Measurements from ENCODE around the gene PARP9.
"Not testable (repeated sequence)": the region's sequence is repeated elsewhere in the genome, so short reads cannot be mapped to it uniquely, and the experiment has no call there.

PARP9 gene

GRCh38 chr3:122508944-122509343 lies 55.2 kb downstream of the PARP9 start:
- H3K9me3 ChIP-seq (ENCODE audit: control insufficient read depth, low read length); H3K4me1 ChIP-seq (ENCODE audit: control insufficient read depth, insufficient read depth, low read length, poor library complexity, severe bottlenecking); H3K4me3 ChIP-seq (ENCODE audit: extremely low read depth, insufficient read depth, low read length, poor library complexity, severe bottlenecking); H3K27ac ChIP-seq (ENCODE audit: low read depth, low read length, severe bottlenecking): not testable (repeated sequence)
- H3K36me3 ChIP-seq (ENCODE audit: control insufficient read depth, insufficient read depth, low read length): peaks cover 28% of the 10 kb centered on the region
- 96 to 100% methylated on average over 5 to 8 of the region's 9 CpGs for WGBS, 2 experiments (ENCODE audit: insufficient coverage in 2 of 2)

GRCh38 chr3:122508135-122508914 lies 55.8 kb downstream of the PARP9 start:
- no CpG with 5 or more reads among the region's 2 CpGs for WGBS, 2 experiments (ENCODE audit: insufficient coverage in 2 of 2)
- peaks cover 28% of the 10 kb centered on the region for H3K36me3 ChIP-seq (ENCODE audit: control insufficient read depth, insufficient read depth, low read length)
- H3K4me1 ChIP-seq (ENCODE audit: control insufficient read depth, insufficient read depth, low read length, poor library complexity, severe bottlenecking): peaks cover 7% of the 10 kb centered on the region
- no peak overlapping the region for H3K4me3 ChIP-seq (ENCODE audit: extremely low read depth, insufficient read depth, low read length, poor library complexity, severe bottlenecking)
- H3K27ac ChIP-seq (ENCODE audit: low read depth, low read length, severe bottlenecking): no peak overlapping the region
- no peaks in the 10 kb centered on the region for H3K9me3 ChIP-seq (ENCODE audit: control insufficient read depth, low read length)

DNA sequence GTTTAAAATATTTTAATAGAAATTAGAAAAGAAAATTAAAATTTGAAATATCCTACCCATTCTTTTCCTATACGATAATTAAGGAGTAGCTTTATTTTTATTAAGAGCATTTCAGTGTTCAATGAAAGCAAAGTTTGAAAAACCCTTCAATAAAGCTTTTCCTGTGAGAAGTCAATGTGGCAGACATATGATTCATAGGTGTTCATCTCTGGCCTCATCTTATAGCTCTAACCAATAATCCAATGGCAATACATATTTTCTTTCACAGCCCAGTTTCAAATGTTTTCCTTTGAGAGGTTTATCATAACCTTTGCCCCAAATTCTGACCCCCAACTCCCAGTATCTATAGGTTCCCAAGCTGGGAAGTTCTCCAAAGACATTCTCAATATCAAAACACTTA lies 57.6 kb downstream of the PARP9 start:
- Histone ChIP-seq H3K27ac (ENCODE audit: low read depth, low read length, severe bottlenecking) (no peak overlapping the region), H3K9me3 (ENCODE audit: control insufficient read depth, low read length) (no peaks in the 10 kb centered on the region), H3K4me1 (ENCODE audit: control insufficient read depth, insufficient read depth, low read length, poor library complexity, severe bottlenecking) (peaks cover 4% of the 10 kb centered on the region), H3K36me3 (ENCODE audit: control insufficient read depth, insufficient read depth, low read length) (peaks cover 33% of the 10 kb centered on the region), H3K4me3 (ENCODE audit: extremely low read depth, insufficient read depth, low read length, poor library complexity, severe bottlenecking) (no peak overlapping the region)
- WGBS, 2 experiments (ENCODE audit: insufficient coverage in 2 of 2): no CpG with 5 or more reads among the region's 1 CpG

DNA sequence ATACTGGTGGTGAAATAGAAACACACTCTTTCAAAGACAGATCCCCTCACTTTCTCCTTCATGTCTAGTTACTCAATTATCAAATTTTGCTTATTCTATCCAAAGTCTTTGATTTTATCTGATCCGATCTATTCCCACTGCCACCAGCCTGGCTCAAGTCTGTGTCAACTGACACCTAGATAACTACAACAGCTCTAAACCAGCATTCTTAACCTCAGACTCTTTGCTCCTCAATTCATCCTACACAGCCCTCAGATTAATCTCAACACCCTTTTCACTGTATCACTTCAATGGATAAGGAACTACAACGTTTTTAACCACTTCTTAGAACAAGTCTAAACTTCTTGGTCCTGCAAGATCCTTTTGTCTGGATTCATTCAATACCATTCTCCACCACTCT lies 58.4 kb downstream of the PARP9 start:
- Histone ChIP-seq H3K27ac (ENCODE audit: low read depth, low read length, severe bottlenecking) (no peak overlapping the region), H3K4me1 (ENCODE audit: control insufficient read depth, insufficient read depth, low read length, poor library complexity, severe bottlenecking) (no peaks in the 10 kb centered on the region), H3K9me3 (ENCODE audit: control insufficient read depth, low read length) (no peaks in the 10 kb centered on the region), H3K36me3 (ENCODE audit: control insufficient read depth, insufficient read depth, low read length) (peaks cover 29% of the 10 kb centered on the region), H3K4me3 (ENCODE audit: extremely low read depth, insufficient read depth, low read length, poor library complexity, severe bottlenecking) (no peak overlapping the region)
- WGBS, 2 experiments (ENCODE audit: insufficient coverage in 2 of 2): 78 to 83% methylated on average over 2 of the region's 2 CpGs

GRCh38 chr3:122502941-122503340 lies 61.2 kb downstream of the PARP9 start:
- no peaks in the 10 kb centered on the region for H3K9me3 ChIP-seq (ENCODE audit: control insufficient read depth, low read length)

DNA sequence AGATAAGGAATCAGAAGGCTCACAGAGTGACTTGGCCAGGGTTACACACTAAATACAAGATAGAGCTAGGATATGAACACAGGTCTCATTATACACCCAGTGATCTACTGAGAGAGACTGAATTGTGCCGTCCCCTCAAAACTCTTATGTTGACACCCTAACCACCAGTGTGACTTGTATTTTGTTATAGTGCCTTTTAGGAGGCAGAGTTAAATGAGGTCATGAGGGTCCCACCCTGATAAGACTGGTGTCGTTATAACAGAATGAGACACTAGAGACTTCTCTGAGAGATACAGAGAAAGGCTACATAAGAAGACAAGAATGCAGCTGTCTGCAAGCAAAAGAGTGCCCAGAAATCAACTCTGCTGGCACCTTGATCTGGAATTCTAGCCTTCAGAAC lies 62.0 kb downstream of the PARP9 start:
- H3K9me3 ChIP-seq (ENCODE audit: control insufficient read depth, low read length): no peaks in the 10 kb centered on the region
- H3K4me3 ChIP-seq (ENCODE audit: extremely low read depth, insufficient read depth, low read length, poor library complexity, severe bottlenecking): no peak overlapping the region
- no peak overlapping the region for H3K27ac ChIP-seq (ENCODE audit: low read depth, low read length, severe bottlenecking)
- H3K4me1 ChIP-seq (ENCODE audit: control insufficient read depth, insufficient read depth, low read length, poor library complexity, severe bottlenecking): peaks cover 12% of the 10 kb centered on the region
- 29 to 67% methylated on average over 1 of the region's 2 CpGs for WGBS, 2 experiments (ENCODE audit: insufficient coverage in 2 of 2)
- peaks cover 24% of the 10 kb centered on the region for H3K36me3 ChIP-seq (ENCODE audit: control insufficient read depth, insufficient read depth, low read length)

More at GRCh38 chr3:122502941-122503340, 61.2 kb downstream of the PARP9 start:
- H3K36me3 ChIP-seq (ENCODE audit: control insufficient read depth, insufficient read depth, low read length): peaks cover 25% of the 10 kb centered on the region
- no peak overlapping the region for H3K4me3 ChIP-seq (ENCODE audit: extremely low read depth, insufficient read depth, low read length, poor library complexity, severe bottlenecking)
- WGBS, 2 experiments (ENCODE audit: insufficient coverage in 2 of 2): no CpG with 5 or more reads among the region's 2 CpGs
- peaks cover 7% of the 10 kb centered on the region for H3K4me1 ChIP-seq (ENCODE audit: control insufficient read depth, insufficient read depth, low read length, poor library complexity, severe bottlenecking)
- H3K27ac ChIP-seq (ENCODE audit: low read depth, low read length, severe bottlenecking): no peak overlapping the region

GRCh38 chr3:122500964-122501363 lies 63.1 kb downstream of the PARP9 start:
- not testable (repeated sequence) for H3K27ac ChIP-seq (ENCODE audit: low read depth, low read length, severe bottlenecking); H3K4me3 ChIP-seq (ENCODE audit: extremely low read depth, insufficient read depth, low read length, poor library complexity, severe bottlenecking); H3K9me3 ChIP-seq (ENCODE audit: control insufficient read depth, low read length)
- H3K36me3 ChIP-seq (ENCODE audit: control insufficient read depth, insufficient read depth, low read length): peaks cover 18% of the 10 kb centered on the region
- 88 to 94% methylated on average over 5 to 6 of the region's 6 CpGs for WGBS, 2 experiments (ENCODE audit: insufficient coverage in 2 of 2)
- peaks cover 12% of the 10 kb centered on the region for H3K4me1 ChIP-seq (ENCODE audit: control insufficient read depth, insufficient read depth, low read length, poor library complexity, severe bottlenecking)

DNA sequence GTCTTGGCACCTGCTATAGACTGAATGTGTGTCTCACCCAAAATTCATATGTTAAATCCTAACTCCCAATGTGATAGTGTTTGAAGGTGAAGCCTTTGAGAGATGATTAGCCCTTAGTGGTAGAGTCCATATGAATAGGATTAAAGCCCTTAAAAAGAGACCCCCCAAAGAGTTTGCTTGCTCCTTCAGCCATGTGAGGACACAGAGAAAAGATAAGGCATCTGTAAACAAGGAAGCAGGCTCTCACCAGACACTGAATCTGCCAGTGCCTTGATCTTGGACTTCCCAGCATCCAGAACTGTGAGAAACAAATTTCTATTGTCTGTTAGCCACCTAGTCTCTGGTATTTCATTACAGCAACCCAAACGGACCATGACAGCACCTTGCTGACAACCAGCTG lies 65.9 kb downstream of the PARP9 start:
- WGBS, 2 experiments (ENCODE audit: insufficient coverage in 2 of 2): no CpG with 5 or more reads among the region's 1 CpG
- Histone ChIP-seq H3K27ac (ENCODE audit: low read depth, low read length, severe bottlenecking) (no peak overlapping the region), H3K36me3 (ENCODE audit: control insufficient read depth, insufficient read depth, low read length) (peaks cover 25% of the 10 kb centered on the region)

DNA sequence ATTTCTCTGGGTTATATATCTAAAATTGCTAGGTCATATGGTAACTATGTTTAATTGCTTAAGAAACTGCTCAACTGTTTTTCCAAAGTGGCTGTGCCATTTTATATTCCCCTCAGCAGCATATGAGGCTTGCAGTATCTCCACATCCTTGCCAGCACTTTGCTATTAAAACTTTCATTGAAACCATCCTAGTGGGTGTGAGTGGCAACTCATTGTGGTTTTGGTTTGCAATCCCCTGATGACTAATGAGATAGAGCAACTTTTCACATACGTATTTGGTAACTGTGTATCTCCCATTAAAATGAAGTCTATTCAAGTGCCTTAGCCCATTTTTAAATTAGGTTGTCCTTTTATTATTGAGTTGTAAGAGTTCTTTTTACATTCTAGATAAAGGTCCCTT lies 66.7 kb downstream of the PARP9 start:
- H3K27ac ChIP-seq (ENCODE audit: low read depth, low read length, severe bottlenecking): no peak overlapping the region
- peaks cover 12% of the 10 kb centered on the region for H3K4me1 ChIP-seq (ENCODE audit: control insufficient read depth, insufficient read depth, low read length, poor library complexity, severe bottlenecking)
- no peaks in the 10 kb centered on the region for H3K9me3 ChIP-seq (ENCODE audit: control insufficient read depth, low read length)
- no peak overlapping the region for H3K4me3 ChIP-seq (ENCODE audit: extremely low read depth, insufficient read depth, low read length, poor library complexity, severe bottlenecking)
- 100% methylated on average over 1 of the region's 1 CpG; no CpG with 5 or more reads in 1 of the 2 experiments for WGBS, 2 experiments (ENCODE audit: insufficient coverage in 2 of 2)
- H3K36me3 ChIP-seq (ENCODE audit: control insufficient read depth, insufficient read depth, low read length): peaks cover 25% of the 10 kb centered on the region

More for the DNA sequence above, 65.9 kb downstream of the PARP9 start:
- Histone ChIP-seq H3K4me1 (ENCODE audit: control insufficient read depth, insufficient read depth, low read length, poor library complexity, severe bottlenecking) (peaks cover 12% of the 10 kb centered on the region), H3K9me3 (ENCODE audit: control insufficient read depth, low read length) (no peaks in the 10 kb centered on the region), H3K4me3 (ENCODE audit: extremely low read depth, insufficient read depth, low read length, poor library complexity, severe bottlenecking) (no peak overlapping the region)

- H3K4me3 ChIP-seq (ENCODE audit: extremely low read depth, insufficient read depth, low read length, poor library complexity, severe bottlenecking): peak overlapping the region; percentile 23
- WGBS, 2 experiments (ENCODE audit: insufficient coverage in 2 of 2): 80 to 100% methylated on average over 1 of the region's 2 CpGs
- H3K36me3 ChIP-seq (ENCODE audit: control insufficient read depth, insufficient read depth, low read length): peaks cover 30% of the 10 kb centered on the region
- peaks cover 12% of the 10 kb centered on the region for H3K4me1 ChIP-seq (ENCODE audit: control insufficient read depth, insufficient read depth, low read length, poor library complexity, severe bottlenecking)
- H3K9me3 ChIP-seq (ENCODE audit: control insufficient read depth, low read length): no peaks in the 10 kb centered on the region
- H3K27ac ChIP-seq (ENCODE audit: low read depth, low read length, severe bottlenecking): peak overlapping the region; percentile 41
Observed at GRCh38 chr3:122496508-122496907, 67.6 kb downstream of the PARP9 start.

DNA sequence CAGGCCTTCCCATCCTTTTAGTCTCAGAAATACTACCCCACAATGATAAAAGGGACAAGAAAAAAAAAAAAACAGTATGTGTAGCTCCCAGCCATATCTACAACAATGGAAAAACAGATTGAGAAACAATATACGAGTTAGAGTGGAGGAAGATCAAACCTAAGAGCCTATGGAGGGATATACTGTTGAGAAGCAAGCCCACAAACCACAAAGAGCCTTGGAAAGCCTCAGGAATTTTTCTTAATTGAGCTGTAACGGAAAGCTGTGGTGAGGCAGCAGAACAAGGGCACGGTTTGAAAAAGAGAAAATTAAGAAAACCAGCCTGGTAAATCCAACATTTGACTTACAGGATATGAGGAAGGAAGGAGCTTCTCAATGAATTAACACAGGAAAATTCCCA lies 70.8 kb downstream of the PARP9 start:
- H3K4me3 ChIP-seq (ENCODE audit: extremely low read depth, insufficient read depth, low read length, poor library complexity, severe bottlenecking): no peak overlapping the region
- H3K27ac ChIP-seq (ENCODE audit: low read depth, low read length, severe bottlenecking): no peak overlapping the region
- peaks cover 18% of the 10 kb centered on the region for H3K4me1 ChIP-seq (ENCODE audit: control insufficient read depth, insufficient read depth, low read length, poor library complexity, severe bottlenecking)
- H3K9me3 ChIP-seq (ENCODE audit: control insufficient read depth, low read length): no peaks in the 10 kb centered on the region
- H3K36me3 ChIP-seq (ENCODE audit: control insufficient read depth, insufficient read depth, low read length): peaks cover 48% of the 10 kb centered on the region
- 90% methylated on average over 2 of the region's 3 CpGs; no CpG with 5 or more reads in 1 of the 2 experiments for WGBS, 2 experiments (ENCODE audit: insufficient coverage in 2 of 2)

All from mesodermal cell (in vitro differentiated cells).